ENCODE results near the gene HOXC13.

Gene HOXC13

DNA sequence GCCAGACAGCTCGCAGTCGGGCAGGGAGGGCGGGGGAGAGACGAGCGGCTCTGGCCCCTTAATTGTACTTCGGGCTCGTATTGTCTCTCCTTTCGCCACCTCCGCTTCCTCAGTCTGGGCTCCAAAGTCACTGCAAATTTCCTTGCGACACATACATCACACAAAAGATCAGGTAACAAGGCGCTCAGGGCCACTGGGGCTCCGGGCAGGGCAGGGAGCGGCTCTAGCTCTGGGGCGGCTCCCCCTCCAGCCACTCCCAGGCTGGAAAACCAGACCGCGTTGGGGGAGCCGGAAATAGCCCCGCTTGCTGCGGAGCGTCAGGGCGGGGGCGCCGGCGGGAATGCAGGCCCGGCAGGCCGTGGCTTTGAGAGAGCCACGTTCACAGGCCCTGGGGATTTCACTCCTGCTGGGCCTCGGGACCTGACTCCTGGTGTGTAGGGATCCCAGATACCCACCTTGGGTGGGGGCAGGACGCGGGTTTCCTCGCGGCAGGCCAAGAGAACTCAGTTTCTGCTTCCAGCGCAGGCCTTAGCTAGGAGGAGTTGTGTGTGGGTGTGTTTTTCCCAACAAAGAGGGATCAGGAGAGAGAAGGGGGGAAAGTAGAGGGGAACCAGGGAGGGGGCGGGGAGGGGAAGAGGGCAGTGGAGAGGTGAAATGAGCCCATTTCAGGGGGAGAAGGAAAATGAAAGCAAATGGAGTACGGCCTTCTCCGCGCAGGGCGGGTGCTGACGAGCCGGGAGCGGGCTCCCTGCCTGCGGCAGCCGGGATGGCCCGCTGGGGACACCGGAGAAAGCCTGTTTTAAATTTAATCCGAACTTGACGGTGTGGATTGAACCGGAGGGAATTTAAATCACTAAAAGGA lies 57.0 kb downstream of the HOXC13 start:
- no peak for DNase-seq (ENCODE audit: low read depth in 2 of 2)
